ENCODE results near the gene NIPAL4.

Gene NIPAL4

GRCh38 chr5:157455057-157455456 lies 5.0 kb upstream of the NIPAL4 start:
- ATAC-seq (no peak), DNase-seq (ENCODE audit: low spot score in 2 of 2) (peak in 1 of 2 donors; percentile 38)
- Mint-ChIP-seq H3K9me3 (no peaks in the 10 kb centered on the region), H3K4me3 (no peak overlapping the region), H3K4me1 (peaks cover 7% of the 10 kb centered on the region), H3K36me3 (no peaks in the 10 kb centered on the region), H3K27ac (no peak overlapping the region)

DNA sequence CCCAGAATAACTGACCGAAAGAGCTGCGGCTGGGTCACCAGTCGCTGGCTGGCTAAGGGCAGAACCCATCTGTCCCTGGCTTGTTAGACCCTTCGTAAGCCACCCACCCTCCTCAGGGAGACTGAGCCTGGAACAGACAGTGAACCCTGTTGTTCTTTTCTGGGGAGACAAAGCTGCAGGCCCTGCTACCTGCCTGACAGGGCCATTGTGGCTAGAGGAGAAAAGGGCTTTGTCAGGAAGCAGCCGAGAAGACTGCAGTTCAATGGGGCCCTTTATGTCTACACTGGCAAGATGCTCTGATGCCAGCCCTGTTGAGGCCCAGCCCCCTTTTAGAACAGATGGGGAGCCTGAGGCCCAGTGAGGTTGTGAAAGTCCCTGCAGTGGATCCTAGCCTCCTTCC lies 3.7 kb upstream of the NIPAL4 start:
- Mint-ChIP-seq H3K36me3 (no peaks in the 10 kb centered on the region), H3K9me3 (no peaks in the 10 kb centered on the region), H3K4me3 (no peak overlapping the region), H3K4me1 (peaks cover 16% of the 10 kb centered on the region), H3K27ac (no peak overlapping the region)
- peak in 1 of 2 donors; percentile 39 for DNase-seq (ENCODE audit: low spot score in 2 of 2)
- ATAC-seq, result no peak

DNA sequence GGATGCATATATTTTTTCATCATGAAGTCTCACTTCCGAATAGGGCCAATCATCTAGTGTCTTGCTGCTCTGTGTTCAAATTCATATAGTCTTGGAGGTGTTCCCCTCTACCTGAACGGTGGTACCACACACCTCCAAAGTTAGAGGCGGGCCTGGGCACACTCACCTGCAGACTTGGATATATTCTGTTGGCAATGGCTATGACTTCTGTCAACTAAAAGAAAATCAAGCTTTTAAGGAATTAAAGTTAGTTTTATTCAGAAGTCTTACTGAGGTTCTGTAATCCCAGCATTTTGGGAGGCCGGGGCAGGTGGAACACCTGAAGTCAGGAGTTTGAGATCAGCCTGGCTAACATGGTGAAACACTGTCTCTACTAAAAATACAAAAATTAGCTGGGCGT lies 2.6 kb upstream of the NIPAL4 start:
- H3K9me3 Mint-ChIP-seq, result no peaks in the 10 kb centered on the region
- DNase-seq (ENCODE audit: low spot score in 2 of 2), result peak in 1 of 2 donors; percentile 23
- H3K4me1 Mint-ChIP-seq, result peaks cover 16% of the 10 kb centered on the region
- H3K4me3 Mint-ChIP-seq, result no peak overlapping the region
- no peak overlapping the region for H3K27ac Mint-ChIP-seq
- ATAC-seq, result no peak
- no peaks in the 10 kb centered on the region for H3K36me3 Mint-ChIP-seq

DNA sequence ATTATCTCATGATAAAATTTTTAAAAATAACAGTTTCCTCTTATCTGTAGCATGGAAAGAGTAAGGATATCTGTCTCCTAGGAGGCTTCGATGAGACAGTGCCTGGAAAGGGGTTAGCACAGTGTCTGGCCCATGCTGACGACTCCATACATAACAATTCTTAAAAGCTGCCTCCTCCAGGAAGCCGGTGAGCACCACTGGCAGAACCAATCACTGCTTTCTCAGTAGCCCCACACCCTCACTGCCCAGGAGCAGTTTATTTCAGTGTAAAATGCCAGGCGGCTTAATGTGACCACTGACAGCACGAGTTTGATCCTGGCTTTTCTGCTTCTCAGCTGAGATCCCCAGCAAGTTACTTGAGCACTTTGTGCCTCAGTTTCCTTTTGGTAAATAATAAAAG lies 1.2 kb upstream of the NIPAL4 start:
- no peak overlapping the region for H3K27ac Mint-ChIP-seq
- peaks cover 20% of the 10 kb centered on the region for H3K4me1 Mint-ChIP-seq
- no peaks in the 10 kb centered on the region for H3K36me3 Mint-ChIP-seq
- no peaks in the 10 kb centered on the region for H3K9me3 Mint-ChIP-seq
- no peak overlapping the region for H3K4me3 Mint-ChIP-seq
- DNase-seq (ENCODE audit: low spot score in 2 of 2) (no peak), ATAC-seq (no peak)

- H3K4me3 Mint-ChIP-seq, result peak overlapping the region; percentile 61
- DNase-seq (ENCODE audit: low spot score in 2 of 2), result no peak
- no peak for ATAC-seq
- H3K4me1 Mint-ChIP-seq, result peaks cover 36% of the 10 kb centered on the region
- no peak overlapping the region for H3K27ac Mint-ChIP-seq
- peaks cover 2% of the 10 kb centered on the region for H3K36me3 Mint-ChIP-seq
- H3K9me3 Mint-ChIP-seq, result no peaks in the 10 kb centered on the region
These were observed 1.1 kb downstream of the NIPAL4 start for GRCh38 chr5:157460921-157461792.

GRCh38 chr5:157463081-157463480 lies 3.1 kb downstream of the NIPAL4 start:
- ATAC-seq, result no peak
- Mint-ChIP-seq H3K9me3 (no peaks in the 10 kb centered on the region), H3K4me3 (no peak overlapping the region), H3K36me3 (peaks cover 6% of the 10 kb centered on the region), H3K27ac (no peak overlapping the region), H3K4me1 (peaks cover 39% of the 10 kb centered on the region)
- no peak for DNase-seq (ENCODE audit: low spot score in 2 of 2)

GRCh38 chr5:157463621-157464518 lies 3.9 kb downstream of the NIPAL4 start:
- Mint-ChIP-seq H3K4me3 (peak overlapping the region; percentile 41), H3K9me3 (no peaks in the 10 kb centered on the region), H3K4me1 (peaks cover 39% of the 10 kb centered on the region), H3K36me3 (peaks cover 6% of the 10 kb centered on the region), H3K27ac (peak overlapping the region; percentile 53)
- DNase-seq (ENCODE audit: low spot score in 2 of 2) (no peak), ATAC-seq (no peak)

- Mint-ChIP-seq H3K4me3 (peak overlapping the region; percentile 41), H3K27ac (peak overlapping the region; percentile 53), H3K4me1 (peaks cover 39% of the 10 kb centered on the region), H3K36me3 (peaks cover 6% of the 10 kb centered on the region), H3K9me3 (no peaks in the 10 kb centered on the region)
- DNase-seq (ENCODE audit: low spot score in 2 of 2), result peak; percentile 28 to 81
- ATAC-seq, result peak; percentile 98
These were observed 4.6 kb downstream of the NIPAL4 start for GRCh38 chr5:157464519-157465171.

DNA sequence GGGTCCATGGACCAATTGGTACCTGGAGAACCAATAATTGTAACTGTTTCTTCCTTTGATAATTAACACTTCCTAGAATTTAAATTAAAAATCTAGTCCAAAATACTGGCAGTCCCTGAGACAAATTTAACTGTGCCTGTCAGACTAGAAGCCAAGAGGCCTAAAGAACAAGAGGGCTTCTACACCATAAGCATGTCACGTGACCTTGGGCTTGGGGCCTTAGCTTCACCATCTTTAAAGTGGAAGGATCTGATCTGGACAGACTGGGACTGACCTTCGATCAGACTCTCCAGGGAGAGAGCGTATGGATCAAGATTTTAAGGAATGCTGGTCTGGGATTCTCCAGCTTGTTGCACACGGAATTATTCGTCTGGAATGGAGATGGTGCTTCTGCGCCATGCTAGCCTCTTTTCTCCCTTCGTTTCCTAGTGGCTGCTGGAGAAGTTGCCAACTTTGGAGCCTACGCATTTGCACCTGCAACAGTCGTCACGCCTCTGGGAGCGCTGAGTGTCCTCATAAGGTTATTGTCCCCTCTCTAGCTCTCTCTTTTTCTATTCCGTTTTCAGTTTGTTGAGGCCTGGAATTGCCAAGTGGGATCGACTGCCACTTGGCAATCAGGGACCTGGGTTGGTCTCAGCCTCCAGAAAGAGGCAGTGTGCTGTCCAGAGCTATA lies 8.4 kb downstream of the NIPAL4 start:
- no peak for DNase-seq (ENCODE audit: low spot score in 2 of 2)

DNA sequence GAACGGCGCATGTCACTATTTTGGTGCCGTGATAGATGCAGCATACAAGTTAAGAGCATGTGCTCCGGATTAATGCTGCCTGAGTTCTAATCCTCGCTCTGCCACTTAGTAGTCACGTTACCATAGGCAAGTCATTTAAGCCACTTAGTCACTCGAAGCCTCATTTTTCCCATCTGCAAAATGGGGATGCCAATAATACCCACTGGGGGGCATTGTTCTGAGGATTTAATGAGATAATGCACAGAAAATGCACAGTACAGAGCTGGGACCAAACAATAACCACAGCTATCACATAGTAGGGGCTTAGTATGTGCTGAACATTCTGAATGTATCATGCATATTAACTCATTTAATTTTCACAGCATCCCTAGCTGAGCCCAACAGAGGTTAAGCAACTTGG lies 9.1 kb downstream of the NIPAL4 start:
- Mint-ChIP-seq H3K9me3 (no peaks in the 10 kb centered on the region), H3K4me1 (peaks cover 29% of the 10 kb centered on the region), H3K36me3 (peaks cover 17% of the 10 kb centered on the region), H3K4me3 (no peak overlapping the region), H3K27ac (no peak overlapping the region)
- ATAC-seq (no peak), DNase-seq (ENCODE audit: low spot score in 2 of 2) (no peak)

More for the DNA sequence above, 8.4 kb downstream of the NIPAL4 start:
- Mint-ChIP-seq H3K27ac (no peak overlapping the region), H3K36me3 (peaks cover 17% of the 10 kb centered on the region), H3K4me1 (peaks cover 36% of the 10 kb centered on the region), H3K9me3 (no peaks in the 10 kb centered on the region), H3K4me3 (no peak overlapping the region)
- ATAC-seq, result no peak

DNA sequence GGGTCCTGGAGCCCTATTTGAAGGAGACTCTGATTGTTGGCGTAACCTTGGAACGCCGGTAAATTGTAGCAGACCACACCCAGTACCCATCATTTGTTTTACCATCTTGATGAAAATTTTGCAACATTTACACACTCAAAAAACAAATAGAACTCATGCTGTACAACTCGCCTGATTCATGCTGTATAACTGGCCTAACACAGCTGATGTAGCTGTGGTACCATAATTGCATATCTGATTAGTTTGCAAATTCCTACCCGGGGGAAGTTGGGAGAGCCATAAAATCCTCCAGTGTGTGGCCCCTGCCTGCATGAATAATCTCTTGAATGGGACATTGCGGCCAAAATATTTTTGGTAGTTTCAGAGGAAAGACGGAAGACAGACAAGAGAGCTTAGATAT lies 9.7 kb downstream of the NIPAL4 start:
- no peak for DNase-seq (ENCODE audit: low spot score in 2 of 2)
- Mint-ChIP-seq H3K27ac (no peak overlapping the region), H3K4me3 (no peak overlapping the region), H3K36me3 (peaks cover 21% of the 10 kb centered on the region), H3K9me3 (no peaks in the 10 kb centered on the region), H3K4me1 (peaks cover 23% of the 10 kb centered on the region)
- no peak for ATAC-seq

DNA sequence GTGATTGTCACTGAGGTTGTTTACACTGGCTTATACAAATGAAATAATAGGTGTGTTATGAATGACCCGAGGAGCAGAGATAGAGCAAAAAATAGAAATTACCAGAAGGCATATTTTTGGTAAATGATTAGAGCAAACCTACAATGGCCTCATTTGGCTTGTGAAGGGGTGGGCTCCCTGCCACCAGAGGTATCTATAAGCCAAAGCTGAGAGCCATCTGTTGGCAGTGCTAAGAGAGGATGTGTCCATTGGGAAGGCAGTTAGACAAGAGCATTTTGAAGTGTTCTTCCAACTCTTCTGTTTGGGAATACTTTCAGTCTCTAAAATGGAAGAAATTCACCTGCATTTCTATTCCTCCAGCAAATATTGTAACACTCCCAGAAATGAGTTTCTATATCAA lies 10.6 kb downstream of the NIPAL4 start:
- Mint-ChIP-seq H3K4me1 (peaks cover 14% of the 10 kb centered on the region), H3K36me3 (peaks cover 31% of the 10 kb centered on the region), H3K27ac (no peak overlapping the region), H3K9me3 (no peaks in the 10 kb centered on the region), H3K4me3 (no peak overlapping the region)
- DNase-seq (ENCODE audit: low spot score in 2 of 2) (no peak), ATAC-seq (no peak)

DNA sequence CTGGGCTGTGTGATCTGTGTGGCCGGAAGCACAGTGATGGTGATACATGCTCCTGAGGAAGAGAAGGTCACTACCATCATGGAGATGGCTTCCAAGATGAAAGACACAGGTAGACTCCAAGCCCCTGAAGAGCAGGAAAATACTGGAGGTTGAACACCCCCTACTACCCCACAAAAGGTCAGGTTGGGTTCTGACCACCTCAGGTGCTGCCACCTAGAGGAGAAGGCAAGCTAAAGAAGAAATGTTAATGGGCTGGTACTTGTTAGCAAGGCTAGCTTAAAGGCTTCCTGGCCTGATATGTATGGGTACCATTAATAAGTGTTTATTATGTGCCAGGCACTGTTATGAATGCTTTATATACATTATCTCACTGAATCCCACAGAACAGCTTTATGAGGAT lies 11.7 kb downstream of the NIPAL4 start:
- no peak overlapping the region for H3K27ac Mint-ChIP-seq
- DNase-seq (ENCODE audit: low spot score in 2 of 2), result no peak
- H3K4me3 Mint-ChIP-seq, result no peak overlapping the region
- H3K36me3 Mint-ChIP-seq, result peaks cover 36% of the 10 kb centered on the region
- peaks cover 6% of the 10 kb centered on the region for H3K4me1 Mint-ChIP-seq
- ATAC-seq, result peak; percentile 61
- H3K9me3 Mint-ChIP-seq, result no peaks in the 10 kb centered on the region

DNA sequence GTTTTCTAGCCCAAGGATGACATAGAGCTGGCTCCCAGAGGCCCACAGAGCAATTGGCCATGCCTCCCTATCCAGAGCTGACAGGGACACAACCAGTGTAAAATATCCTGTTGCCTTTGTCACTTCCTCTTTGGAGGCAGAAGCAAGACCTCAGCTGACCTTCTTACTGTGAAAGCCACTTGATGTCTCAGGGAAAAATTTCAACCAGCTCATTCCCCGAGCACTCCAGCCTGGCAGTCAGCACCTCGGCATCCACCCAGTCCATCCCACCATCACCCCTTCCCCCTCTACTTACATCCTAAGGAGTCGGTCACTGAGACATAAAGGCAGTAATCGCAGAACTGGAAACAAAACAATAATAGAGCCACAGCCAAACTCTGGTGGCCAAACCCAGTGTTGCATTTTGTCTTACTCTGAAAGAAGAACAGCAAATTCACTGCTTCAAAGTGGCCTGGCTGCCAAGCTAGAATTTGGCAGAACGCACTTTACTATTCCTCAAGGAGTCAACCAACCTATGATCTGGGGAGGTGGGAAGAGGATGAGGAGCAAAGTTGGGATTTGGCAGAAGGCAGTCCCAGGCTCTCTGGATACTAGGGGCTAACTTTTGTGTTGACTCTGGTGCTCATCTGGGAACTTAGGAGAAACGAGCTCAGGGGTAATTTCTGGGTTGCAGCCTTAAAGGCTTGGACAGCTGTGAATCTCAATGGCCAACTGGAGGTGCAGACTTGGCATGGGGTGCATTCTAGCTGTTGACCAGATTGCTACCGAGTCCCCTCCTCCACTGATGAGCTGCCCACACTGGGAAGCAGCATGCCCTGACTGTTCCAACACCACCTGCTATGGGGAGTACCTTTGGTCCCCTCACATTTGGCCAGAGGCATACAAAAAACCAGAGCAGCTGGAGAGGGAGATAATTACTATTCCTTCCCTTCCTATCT lies 13.6 kb downstream of the NIPAL4 start:
- peak overlapping the region; percentile 40 for H3K27ac Mint-ChIP-seq
- no peak overlapping the region for H3K4me3 Mint-ChIP-seq
- H3K4me1 Mint-ChIP-seq, result peaks cover 6% of the 10 kb centered on the region
- ATAC-seq (no peak), DNase-seq (ENCODE audit: low spot score in 2 of 2) (no peak)
- H3K9me3 Mint-ChIP-seq, result no peaks in the 10 kb centered on the region
- H3K36me3 Mint-ChIP-seq, result peaks cover 55% of the 10 kb centered on the region
